HEK293T (cell line): ENCODE results near the gene TMED4.

Source experiments
- CTCF ChIA-PET: fragments of 350-600 bp; formaldehyde crosslinking; extraction: SDS; loops from one replicate; lab custom pipeline; 2021; ENCODE audit warnings: antibody characterized with exemption, inconsistent platforms; lab: Yijun Ruan, JAX
- POLR2A ChIA-PET: fragments of 350-600 bp; formaldehyde crosslinking; extraction: SDS; loops from one replicate; lab custom pipeline; 2020; ENCODE audit warnings: antibody characterized with exemption, inconsistent platforms; lab: Yijun Ruan, JAX
- DNase-seq: peaks from one replicate; pipeline ENCODE4 v3.0.0; 2012; ENCODE audit warnings: mixed read lengths; ENCODE audit errors: extremely low spot score
- ARNT ChIP-seq: fragments of 450-650 bp; IDR thresholded peaks from 2 replicates; pipeline ENCODE4 v1.6.1; 2017; ENCODE audit warnings: mild to moderate bottlenecking
- BHLHE40 ChIP-seq: fragments of 450-650 bp; IDR thresholded peaks from 2 replicates; pipeline ENCODE4 v1.6.1; 2016; ENCODE audit warnings: mild to moderate bottlenecking, moderate library complexity, borderline replicate concordance
- CTBP1 ChIP-seq: fragments of 450-650 bp; IDR thresholded peaks from 2 replicates; pipeline ENCODE4 v1.6.1; 2016; ENCODE audit warnings: borderline replicate concordance
- ELF4 ChIP-seq: fragments of 450-650 bp; IDR thresholded peaks from 2 replicates; pipeline ENCODE4 v1.6.1; 2017; ENCODE audit warnings: antibody characterized with exemption
- FOXA1 ChIP-seq: fragments of 450-650 bp; IDR thresholded peaks from 2 replicates; pipeline ENCODE4 v1.6.1; 2016; ENCODE audit warnings: mild to moderate bottlenecking
- FOXK2 ChIP-seq: fragments of 450-650 bp; IDR thresholded peaks from 2 replicates; pipeline ENCODE4 v1.6.1; 2016; ENCODE audit warnings: mild to moderate bottlenecking
- FOXM1 ChIP-seq: fragments of 450-650 bp; IDR thresholded peaks from 2 replicates; pipeline ENCODE4 v1.6.1; 2017; ENCODE audit warnings: mild to moderate bottlenecking, borderline replicate concordance
- HDGF ChIP-seq: fragments of 450-650 bp; IDR thresholded peaks from 2 replicates; pipeline ENCODE4 v1.6.1; 2017; ENCODE audit warnings: antibody characterized with exemption, borderline replicate concordance
- L3MBTL2 ChIP-seq: fragments of 450-650 bp; conservative IDR thresholded peaks from 2 replicates; pipeline ENCODE4 v1.6.1; 2016; ENCODE audit warnings: mild to moderate bottlenecking
- LEF1 ChIP-seq: fragments of 450-650 bp; IDR thresholded peaks from 2 replicates; pipeline ENCODE4 v1.6.1; 2017; ENCODE audit warnings: mild to moderate bottlenecking, borderline replicate concordance
- NFRKB ChIP-seq: fragments of 450-650 bp; IDR thresholded peaks from 2 replicates; pipeline ENCODE4 v1.6.1; 2016; ENCODE audit warnings: mild to moderate bottlenecking, moderate library complexity
- SP1 ChIP-seq: fragments of 450-650 bp; IDR thresholded peaks from 2 replicates; pipeline ENCODE4 v1.6.1; 2017
- SUZ12 ChIP-seq: fragments of 450-650 bp; IDR thresholded peaks from 2 replicates; pipeline ENCODE4 v1.6.1; 2016; ENCODE audit warnings: mild to moderate bottlenecking
- TARDBP ChIP-seq: fragments of 450-650 bp; IDR thresholded peaks from 2 replicates; pipeline ENCODE4 v1.6.1; 2016
- ZNF384 ChIP-seq: fragments of 450-650 bp; IDR thresholded peaks from 2 replicates; pipeline ENCODE4 v1.6.1; 2016
- TF ChIP-seq, protein P1 (sequence below): fragments of 450-650 bp; IDR thresholded peaks from 2 replicates; pipeline ENCODE4 v1.6.1; 2016

TMED4 gene

DNA sequence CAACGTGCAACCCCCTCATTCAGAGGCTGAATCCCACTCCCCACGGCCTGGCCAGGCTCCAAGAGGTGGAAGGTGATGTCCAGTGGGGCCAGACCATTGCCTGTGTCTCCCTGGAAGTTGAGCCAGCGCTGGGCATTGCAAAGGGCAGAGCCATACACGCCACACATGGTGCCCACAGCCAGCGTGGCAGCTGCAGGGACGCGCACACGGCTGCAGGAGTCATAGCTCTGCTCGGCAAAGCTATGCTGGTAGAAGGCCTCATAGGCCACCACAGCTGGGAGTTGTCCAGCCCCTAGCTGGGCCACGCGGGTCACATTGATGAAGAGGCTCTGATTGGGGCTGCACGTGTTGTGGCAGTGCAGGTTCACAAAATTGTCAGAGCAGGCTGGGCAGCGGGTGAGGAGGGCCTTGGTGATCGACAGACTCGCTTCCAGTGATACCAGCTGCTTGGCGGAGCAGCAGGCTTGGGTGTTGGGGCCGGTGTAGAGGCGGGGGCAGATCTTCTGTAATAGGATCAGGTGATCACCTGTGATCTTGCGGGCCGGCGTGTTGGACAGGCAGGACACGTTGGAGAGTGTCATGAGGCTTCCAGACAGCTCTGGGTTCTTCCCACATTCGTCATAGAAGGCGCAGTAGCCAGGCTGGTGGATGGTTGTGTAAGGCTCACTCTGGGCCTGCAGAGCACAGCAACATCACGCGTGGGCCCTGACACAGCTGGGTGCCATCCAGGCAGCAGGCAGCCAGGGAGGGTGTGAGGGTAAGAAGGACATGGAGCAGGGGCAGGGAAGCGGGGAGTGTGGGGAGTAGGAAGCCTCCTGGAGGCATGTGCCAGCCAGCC lies 42.1 kb downstream of the TMED4 start:
- no peak for DNase-seq
- TF ChIP-seq FOXA1 (no peak), SP1 (no peak), FOXM1 (no peak), SUZ12 (no peak), ARNT (no peak), TARDBP (no peak), FOXK2 (no peak), NFRKB (no peak), ELF4 (no peak), HDGF (no peak), LEF1 (no peak), L3MBTL2 (no peak), ZNF384 (no peak), BHLHE40 (no peak), CTBP1 (no peak)
- TF ChIP-seq, protein P1, sequence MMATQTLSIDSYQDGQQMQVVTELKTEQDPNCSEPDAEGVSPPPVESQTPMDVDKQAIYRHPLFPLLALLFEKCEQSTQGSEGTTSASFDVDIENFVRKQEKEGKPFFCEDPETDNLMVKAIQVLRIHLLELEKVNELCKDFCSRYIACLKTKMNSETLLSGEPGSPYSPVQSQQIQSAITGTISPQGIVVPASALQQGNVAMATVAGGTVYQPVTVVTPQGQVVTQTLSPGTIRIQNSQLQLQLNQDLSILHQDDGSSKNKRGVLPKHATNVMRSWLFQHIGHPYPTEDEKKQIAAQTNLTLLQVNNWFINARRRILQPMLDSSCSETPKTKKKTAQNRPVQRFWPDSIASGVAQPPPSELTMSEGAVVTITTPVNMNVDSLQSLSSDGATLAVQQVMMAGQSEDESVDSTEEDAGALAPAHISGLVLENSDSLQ = no peak
- ChIA-PET POLR2A (interaction anchor here (1.5 kb wide), 1 partner anchor 34 kb away, joined by 4 read pairs; the partner anchor contains the start of gene DDX56), CTCF (no interaction called here)

DNA sequence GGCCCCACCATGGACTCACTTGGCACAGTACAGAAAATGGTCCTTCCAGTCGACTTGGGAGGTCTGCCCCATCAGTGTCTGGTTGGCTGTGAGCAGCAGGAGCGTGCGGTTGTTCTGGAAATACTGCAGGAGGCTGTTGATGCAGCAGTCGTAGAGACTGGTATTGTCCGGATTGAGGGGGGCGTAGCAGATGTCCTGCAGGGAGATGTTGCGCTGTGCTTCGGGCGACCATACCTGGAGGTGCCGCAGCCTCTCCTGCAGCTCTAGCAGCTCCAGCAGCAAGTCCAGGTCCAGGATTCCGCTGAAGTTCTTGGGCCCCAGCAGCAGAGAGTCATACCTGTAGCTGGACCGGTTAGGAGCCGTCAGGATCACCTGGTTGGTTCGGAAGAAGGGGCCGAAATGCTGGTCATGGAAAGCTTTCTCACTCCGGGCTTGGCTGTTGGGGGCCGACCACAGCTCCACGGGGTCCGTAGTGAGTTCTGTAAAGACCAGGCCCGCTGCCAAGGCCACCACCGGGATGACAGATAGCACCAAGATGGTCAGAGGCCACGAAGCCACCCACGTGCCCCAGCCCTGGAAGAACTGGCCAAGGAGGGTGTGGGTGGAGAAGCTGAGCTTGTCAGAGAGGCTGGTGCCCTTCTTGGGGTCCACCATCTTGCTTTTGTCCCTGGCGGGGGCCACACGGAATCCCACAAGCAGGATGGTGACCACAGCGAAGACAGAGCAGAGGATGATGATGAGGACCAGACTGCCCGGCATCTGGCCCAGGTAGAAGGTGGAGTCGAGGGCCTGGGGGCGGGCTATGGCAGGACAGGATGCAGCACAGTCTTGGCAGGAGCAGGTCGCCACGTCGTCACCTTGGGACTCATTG lies 43.0 kb downstream of the TMED4 start:
- POLR2A ChIA-PET = interaction anchor here (1.5 kb wide), 1 partner anchor 35 kb away, joined by 4 read pairs; the partner anchor contains the start of gene DDX56
- CTCF ChIA-PET = no interaction called here
- DNase-seq = no peak
- no peak for TF ChIP-seq SUZ12
- no peak for TF ChIP-seq ELF4
- no peak for TF ChIP-seq ARNT
- TF ChIP-seq, protein P1 = no peak
- no peak for TF ChIP-seq NFRKB
- TF ChIP-seq FOXK2 = no peak
- TF ChIP-seq SP1 = no peak
- no peak for TF ChIP-seq LEF1
- TF ChIP-seq TARDBP = no peak
- no peak for TF ChIP-seq FOXM1

DNA sequence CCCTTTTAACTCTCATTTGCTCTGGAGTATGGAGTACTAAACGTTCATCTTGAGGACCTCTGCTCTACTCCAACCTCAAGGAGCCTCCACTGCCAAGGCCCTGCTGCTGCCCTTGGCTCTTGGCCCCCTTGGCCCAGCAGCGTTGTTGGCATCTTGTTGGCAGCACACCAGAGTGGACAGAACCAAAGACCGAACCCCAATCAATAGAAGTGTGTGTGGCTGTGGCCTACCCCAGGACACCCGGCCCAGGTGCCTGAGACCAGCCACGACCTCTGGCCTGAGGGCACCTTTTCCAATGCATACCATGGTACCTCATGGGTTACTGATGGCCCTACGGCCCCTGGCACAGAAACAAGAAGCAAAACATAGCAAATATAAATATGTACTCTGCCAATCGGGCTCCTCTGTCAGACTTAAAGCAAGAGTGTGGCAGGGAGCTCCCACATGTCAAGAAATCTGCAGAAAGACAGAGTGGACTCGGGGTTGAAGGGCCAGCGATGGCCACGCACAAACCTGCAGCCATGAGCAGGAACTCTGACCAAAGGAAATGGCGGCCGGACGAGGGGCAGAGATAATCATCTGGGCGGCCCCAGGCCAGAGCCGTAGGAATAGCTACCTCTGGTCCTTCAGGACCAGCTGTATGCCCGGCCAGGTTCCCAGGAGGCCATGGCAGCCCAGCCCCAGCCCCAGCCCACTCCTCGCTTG lies 43.8 kb downstream of the TMED4 start:
- POLR2A ChIA-PET = interaction anchor here (1.5 kb wide), 1 partner anchor 36 kb away, joined by 4 read pairs; the partner anchor contains the start of gene DDX56
- CTCF ChIA-PET = no interaction called here
- TF ChIP-seq NFRKB (no peak), ELF4 (no peak), ARNT (no peak), FOXK2 (no peak), LEF1 (no peak), HDGF (no peak), SP1 (no peak), BHLHE40 (no peak), FOXA1 (no peak), TARDBP (no peak), CTBP1 (no peak), L3MBTL2 (no peak), FOXM1 (no peak), SUZ12 (no peak), ZNF384 (no peak)
- TF ChIP-seq, protein P1 = no peak
- DNase-seq = no peak

DNA sequence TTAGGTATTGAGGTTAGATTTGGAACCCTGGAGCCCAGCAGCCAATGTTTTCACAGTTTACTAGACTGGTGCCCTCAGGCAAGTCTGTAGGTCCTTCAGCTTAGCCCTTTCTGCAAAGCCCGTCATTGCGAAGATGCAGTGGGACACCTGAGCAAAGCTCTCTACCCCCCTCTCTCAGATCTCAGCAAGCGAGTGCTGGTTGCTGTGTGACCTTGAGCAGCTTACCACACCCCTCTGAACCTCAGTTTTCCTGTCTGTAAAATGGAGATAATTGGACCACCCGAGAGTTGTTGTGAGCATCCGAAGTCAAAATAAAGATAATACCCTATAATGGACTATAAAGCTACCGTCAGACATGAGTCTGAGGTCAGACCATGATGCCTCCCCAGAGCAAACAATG lies 44.6 kb downstream of the TMED4 start:
- DNase-seq = no peak
- TF ChIP-seq FOXA1 = no peak
- TF ChIP-seq, protein P1 = no peak
- no peak for TF ChIP-seq FOXM1
- no peak for TF ChIP-seq HDGF
- no peak for TF ChIP-seq FOXK2
- no peak for TF ChIP-seq ZNF384
- CTCF ChIA-PET = interaction anchor here (0.8 kb wide), 1 partner anchor 28 kb away, joined by 3 read pairs; no protein-coding TSS in a partner anchor
- POLR2A ChIA-PET = interaction anchor here (1.5 kb wide), 1 partner anchor 45 kb away, joined by 5 read pairs; the partner anchor contains the start of gene TMED4
